Sigmoid colon (tissue), 4 donors: Measurements from ENCODE around the gene RITA1.

ENCODE experiments used
- CTCF ChIP-seq, 4 experiments: fragments of 450-650 bp in 3 of 4; fragments of 200-600 bp in 1 of 4; IDR thresholded peaks; one replicate each; pipeline ENCODE4 v1.5.1; 2016 to 2019; ENCODE audit warnings: antibody characterized with exemption in 4 of 4, mild to moderate bottlenecking in 3 of 4, moderate library complexity in 2 of 4
- EP300 ChIP-seq, 4 donors: sonication (generic); formaldehyde crosslinking; IDR thresholded peaks; one replicate each; pipeline ENCODE4 v1.6.1; 2017; ENCODE audit warnings: antibody characterized with exemption in 4 of 4
- POLR2A ChIP-seq, 2 donors: fragments of 450-650 bp; IDR thresholded peaks; one replicate each; pipeline ENCODE4 v1.6.1; 2016; ENCODE audit warnings: antibody characterized with exemption in 2 of 2, mild to moderate bottlenecking in 2 of 2, moderate library complexity in 2 of 2

DNA sequence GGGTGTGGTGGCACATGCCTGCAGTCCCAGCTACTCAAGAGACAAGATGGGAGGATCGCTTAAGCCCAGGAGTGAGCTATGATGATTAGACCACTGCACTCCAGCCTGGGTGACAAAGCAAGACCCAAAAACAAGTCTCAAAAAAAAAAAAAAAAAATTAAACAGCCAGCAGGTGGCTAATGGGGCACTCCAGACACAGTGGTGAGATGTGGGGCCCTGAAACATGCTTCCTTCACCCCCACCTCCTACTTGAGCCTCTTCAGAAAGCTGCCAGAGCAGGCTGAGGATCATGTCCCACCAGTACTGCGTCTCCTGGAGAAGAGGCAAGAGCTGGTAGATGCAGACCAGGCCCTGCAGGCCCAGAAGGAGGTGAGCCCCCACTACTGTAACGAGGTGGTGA, 33.9 kb upstream of the RITA1 start:
- TF ChIP-seq CTCF (IDR thresholded peaks at IDR 0.05) (no peak), POLR2A (IDR thresholded peaks at IDR 0.05) (no peak), EP300 (IDR thresholded peaks at IDR 0.05) (no peak)
